Ishikawa (cell line): ENCODE data around the gene INPP5E.

Experiments used
- CEBPB ChIP-seq: IDR thresholded peaks from 2 replicates; pipeline ENCODE4 v1.6.1; 2012
- CREB1 ChIP-seq: IDR thresholded peaks from 2 replicates; pipeline ENCODE4 v1.6.1; 2012; ENCODE audit warnings: low read depth
- EGR1 ChIP-seq: IDR thresholded peaks from 2 replicates; pipeline ENCODE4 v1.6.1; 2012
- EP300 ChIP-seq: IDR thresholded peaks from 2 replicates; pipeline ENCODE4 v1.6.1; 2012; ENCODE audit warnings: borderline replicate concordance
- FOXM1 ChIP-seq: IDR thresholded peaks from 2 replicates; pipeline ENCODE4 v1.6.1; 2012; ENCODE audit warnings: low read depth, borderline replicate concordance
- NFIC ChIP-seq: IDR thresholded peaks from 2 replicates; pipeline ENCODE4 v1.6.1; 2012
- RAD21 ChIP-seq: IDR thresholded peaks from 2 replicates; pipeline ENCODE4 v1.6.1; 2012; ENCODE audit warnings: low read depth
- TAF1 ChIP-seq: IDR thresholded peaks from 2 replicates; pipeline ENCODE4 v1.6.1; 2012; ENCODE audit warnings: low read depth, mild to moderate bottlenecking
- TCF12 ChIP-seq: IDR thresholded peaks from 2 replicates; pipeline ENCODE4 v1.6.1; 2012; ENCODE audit warnings: low read depth
- TEAD4 ChIP-seq: IDR thresholded peaks from 2 replicates; pipeline ENCODE4 v1.6.1; 2012
- YY1 ChIP-seq: IDR thresholded peaks from 2 replicates; pipeline ENCODE4 v1.6.1; 2012; ENCODE audit warnings: low read depth
- ZBTB7A ChIP-seq: IDR thresholded peaks from 2 replicates; pipeline ENCODE4 v1.6.1; 2012; ENCODE audit warnings: low read depth
- TF ChIP-seq, protein P1 (sequence below): IDR thresholded peaks from 2 replicates; pipeline ENCODE4 v1.6.1; 2012
- TF ChIP-seq, protein P2 (sequence below): IDR thresholded peaks from 2 replicates; pipeline ENCODE4 v1.6.1; 2012; ENCODE audit warnings: low read depth, mild to moderate bottlenecking
- TF ChIP-seq, protein P3 (sequence below): IDR thresholded peaks from 2 replicates; pipeline ENCODE4 v1.6.1; 2012

INPP5E gene

DNA sequence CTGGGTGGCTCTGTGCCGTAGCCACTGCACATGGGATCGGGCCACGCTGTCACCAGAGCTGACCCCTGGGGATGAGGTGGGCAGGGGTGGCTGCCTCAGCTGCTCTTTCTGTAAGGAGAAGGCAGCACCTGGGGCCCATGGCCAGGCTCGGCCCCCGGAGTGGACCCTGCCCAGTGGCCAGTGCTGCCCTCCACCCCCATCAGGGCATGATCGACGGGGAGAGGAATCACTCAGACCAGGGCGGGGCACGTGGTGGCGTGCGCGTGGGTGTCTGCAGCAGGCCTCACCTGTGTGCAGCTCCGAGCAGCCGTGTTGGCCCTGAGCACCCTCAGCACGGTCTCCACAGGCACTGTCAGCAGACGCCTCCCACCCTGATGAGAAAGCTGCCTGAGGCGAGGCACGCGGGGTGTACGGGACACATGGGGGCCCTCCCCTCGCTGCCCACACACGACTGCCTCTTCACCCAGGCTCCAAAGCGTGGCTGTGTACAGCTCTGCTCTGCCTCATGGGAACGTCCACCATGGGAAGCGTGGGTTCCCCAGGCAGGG is 57.6 kb downstream of the INPP5E start:
- TF ChIP-seq, protein P1, sequence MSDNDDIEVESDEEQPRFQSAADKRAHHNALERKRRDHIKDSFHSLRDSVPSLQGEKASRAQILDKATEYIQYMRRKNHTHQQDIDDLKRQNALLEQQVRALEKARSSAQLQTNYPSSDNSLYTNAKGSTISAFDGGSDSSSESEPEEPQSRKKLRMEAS, result no peak
- no peak for TF ChIP-seq YY1
- no peak for TF ChIP-seq CREB1
- TF ChIP-seq RAD21, result no peak
- no peak for TF ChIP-seq NFIC
- TF ChIP-seq, protein P2, sequence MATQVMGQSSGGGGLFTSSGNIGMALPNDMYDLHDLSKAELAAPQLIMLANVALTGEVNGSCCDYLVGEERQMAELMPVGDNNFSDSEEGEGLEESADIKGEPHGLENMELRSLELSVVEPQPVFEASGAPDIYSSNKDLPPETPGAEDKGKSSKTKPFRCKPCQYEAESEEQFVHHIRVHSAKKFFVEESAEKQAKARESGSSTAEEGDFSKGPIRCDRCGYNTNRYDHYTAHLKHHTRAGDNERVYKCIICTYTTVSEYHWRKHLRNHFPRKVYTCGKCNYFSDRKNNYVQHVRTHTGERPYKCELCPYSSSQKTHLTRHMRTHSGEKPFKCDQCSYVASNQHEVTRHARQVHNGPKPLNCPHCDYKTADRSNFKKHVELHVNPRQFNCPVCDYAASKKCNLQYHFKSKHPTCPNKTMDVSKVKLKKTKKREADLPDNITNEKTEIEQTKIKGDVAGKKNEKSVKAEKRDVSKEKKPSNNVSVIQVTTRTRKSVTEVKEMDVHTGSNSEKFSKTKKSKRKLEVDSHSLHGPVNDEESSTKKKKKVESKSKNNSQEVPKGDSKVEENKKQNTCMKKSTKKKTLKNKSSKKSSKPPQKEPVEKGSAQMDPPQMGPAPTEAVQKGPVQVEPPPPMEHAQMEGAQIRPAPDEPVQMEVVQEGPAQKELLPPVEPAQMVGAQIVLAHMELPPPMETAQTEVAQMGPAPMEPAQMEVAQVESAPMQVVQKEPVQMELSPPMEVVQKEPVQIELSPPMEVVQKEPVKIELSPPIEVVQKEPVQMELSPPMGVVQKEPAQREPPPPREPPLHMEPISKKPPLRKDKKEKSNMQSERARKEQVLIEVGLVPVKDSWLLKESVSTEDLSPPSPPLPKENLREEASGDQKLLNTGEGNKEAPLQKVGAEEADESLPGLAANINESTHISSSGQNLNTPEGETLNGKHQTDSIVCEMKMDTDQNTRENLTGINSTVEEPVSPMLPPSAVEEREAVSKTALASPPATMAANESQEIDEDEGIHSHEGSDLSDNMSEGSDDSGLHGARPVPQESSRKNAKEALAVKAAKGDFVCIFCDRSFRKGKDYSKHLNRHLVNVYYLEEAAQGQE, result no peak
- no peak for TF ChIP-seq TEAD4
- TF ChIP-seq ZBTB7A, result no peak
- TF ChIP-seq EP300, result no peak
- TF ChIP-seq TAF1, result no peak
- no peak for TF ChIP-seq TCF12

DNA sequence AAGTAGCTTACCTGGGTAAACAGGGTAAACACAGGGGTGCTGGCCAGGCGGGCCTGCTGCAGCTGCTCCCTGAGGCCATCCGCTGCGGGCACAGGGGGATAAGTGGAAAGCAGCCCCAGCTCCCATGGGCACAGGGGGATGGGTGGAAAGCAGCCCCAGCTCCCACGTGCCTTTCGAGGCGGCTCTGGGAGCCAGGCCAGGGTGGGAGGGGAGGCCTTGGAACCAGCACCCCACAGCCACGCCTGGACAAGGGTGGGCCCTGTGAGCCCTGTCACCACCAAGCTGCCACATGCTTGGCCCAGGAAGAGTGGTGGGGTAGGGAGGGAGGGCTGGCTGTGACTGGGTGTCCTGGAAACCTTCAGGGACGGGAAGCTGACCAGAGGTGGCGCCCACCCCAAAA is 58.3 kb downstream of the INPP5E start:
- TF ChIP-seq EGR1, result no peak
- TF ChIP-seq FOXM1, result no peak
- TF ChIP-seq EP300, result no peak
- TF ChIP-seq, protein P3, sequence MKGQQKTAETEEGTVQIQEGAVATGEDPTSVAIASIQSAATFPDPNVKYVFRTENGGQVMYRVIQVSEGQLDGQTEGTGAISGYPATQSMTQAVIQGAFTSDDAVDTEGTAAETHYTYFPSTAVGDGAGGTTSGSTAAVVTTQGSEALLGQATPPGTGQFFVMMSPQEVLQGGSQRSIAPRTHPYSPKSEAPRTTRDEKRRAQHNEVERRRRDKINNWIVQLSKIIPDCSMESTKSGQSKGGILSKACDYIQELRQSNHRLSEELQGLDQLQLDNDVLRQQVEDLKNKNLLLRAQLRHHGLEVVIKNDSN, result no peak
- TF ChIP-seq CREB1, result no peak
- TF ChIP-seq, protein P2, result no peak
- no peak for TF ChIP-seq YY1
- no peak for TF ChIP-seq TAF1
- no peak for TF ChIP-seq NFIC
- no peak for TF ChIP-seq TCF12
- TF ChIP-seq, protein P1, result no peak
- TF ChIP-seq CEBPB, result no peak
- no peak for TF ChIP-seq RAD21
- TF ChIP-seq ZBTB7A, result no peak
- TF ChIP-seq TEAD4, result no peak

DNA sequence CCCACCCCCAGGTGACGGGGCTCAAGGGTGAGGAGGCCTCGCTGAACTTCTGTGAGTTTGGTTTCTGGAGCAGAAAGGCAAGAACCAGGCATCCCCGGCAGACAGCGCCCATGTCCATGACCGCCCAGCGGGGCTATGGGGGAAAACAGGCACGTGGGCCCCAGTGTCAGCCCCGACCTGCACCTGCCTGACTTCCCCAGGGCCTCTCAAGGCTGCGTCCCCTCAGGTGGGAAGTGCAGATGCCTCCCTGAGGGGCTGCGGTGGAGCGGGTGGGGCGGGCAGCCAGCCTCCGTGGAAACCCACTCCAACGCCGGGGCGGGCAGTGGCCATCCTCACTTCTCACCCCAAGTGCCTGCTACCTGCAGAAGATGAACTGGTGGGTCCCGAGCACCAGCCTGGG is 59.3 kb downstream of the INPP5E start:
- no peak for TF ChIP-seq RAD21
- TF ChIP-seq, protein P3, result no peak
- TF ChIP-seq, protein P1, result no peak
- no peak for TF ChIP-seq TAF1
- TF ChIP-seq TEAD4, result no peak
- no peak for TF ChIP-seq YY1
- TF ChIP-seq EGR1, result no peak
- TF ChIP-seq EP300, result no peak
- no peak for TF ChIP-seq TCF12
- TF ChIP-seq ZBTB7A, result no peak
- TF ChIP-seq, protein P2, result no peak
- TF ChIP-seq CREB1, result no peak
- no peak for TF ChIP-seq CEBPB
- TF ChIP-seq FOXM1, result no peak
- TF ChIP-seq NFIC, result no peak

DNA sequence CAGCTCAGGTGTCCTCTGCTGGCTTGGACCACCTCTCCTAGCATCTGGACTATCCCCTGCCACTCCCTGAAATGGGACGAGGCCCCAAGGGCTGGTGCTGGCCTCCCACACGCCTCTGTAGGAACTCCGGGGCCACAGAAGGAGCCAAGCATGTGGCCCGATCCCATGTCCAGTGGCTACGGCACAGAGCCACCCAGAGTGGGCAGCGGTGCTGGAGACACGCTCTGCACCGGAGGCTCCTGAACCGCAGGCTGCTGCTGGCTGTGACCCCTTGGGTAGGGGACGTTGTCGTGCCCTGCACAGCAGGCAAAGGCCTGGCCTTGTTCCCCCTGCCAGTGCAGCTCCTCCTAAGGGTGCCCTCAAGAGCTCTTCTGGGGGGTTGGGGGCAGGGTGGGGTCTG is 59.8 kb downstream of the INPP5E start:
- TF ChIP-seq TCF12, result no peak
- TF ChIP-seq, protein P3, result no peak
- no peak for TF ChIP-seq ZBTB7A
- TF ChIP-seq CREB1, result no peak
- no peak for TF ChIP-seq TAF1
- no peak for TF ChIP-seq EP300
- no peak for TF ChIP-seq FOXM1
- no peak for TF ChIP-seq EGR1
- TF ChIP-seq, protein P2, result no peak
- TF ChIP-seq CEBPB, result no peak
- TF ChIP-seq, protein P1, result no peak
- TF ChIP-seq TEAD4, result no peak
- TF ChIP-seq YY1, result no peak
- no peak for TF ChIP-seq NFIC
- TF ChIP-seq RAD21, result no peak
